CD4-positive, alpha-beta T cell (primary cell): Measurements from ENCODE around the gene SEPTIN8. TPM values are rescaled to one million over a fixed set of nuclear protein-coding genes. Genes with fewer than 3 reads are reported as not detected.

ENCODE experiments used
- ATAC-seq: fragments of 200-7000 bp; cut with Tn5 transposase; one replicate; pipeline ENCODE4 v1.10.0; 2022; ENCODE audit warnings: mild to moderate bottlenecking; ENCODE audit not compliant: poor library complexity
- CTCF ChIA-PET: fragments of 350-600 bp; sonication (Branson Sonifier 250); formaldehyde crosslinking; loops from one replicate; lab custom pipeline; 2021; ENCODE audit warnings: antibody characterized with exemption, inconsistent platforms; lab: Charles Lee
- POLR2A ChIA-PET: fragments of 350-600 bp; sonication (Branson Sonifier 250); formaldehyde crosslinking; loops from one replicate; lab custom pipeline; 2021; ENCODE audit warnings: antibody characterized with exemption, inconsistent platforms; lab: Charles Lee
- DNase-seq, 14 experiments: peaks; one replicate each; pipeline ENCODE4 v3.0.0-alpha.2; 2013 to 2020; ENCODE audit warnings: mixed read lengths in 2 of 14
- H3K27ac ChIP-seq, 2 donors: one replicate each; pipeline versions ENCODE4 v1.5.1 to v1.7.0; 2013; ENCODE audit warnings: low read length in 2 of 2, low read depth in 1 of 2, mild to moderate bottlenecking in 1 of 2
- H3K27me3 ChIP-seq, 2 experiments: 1 replicate in 1 of 2; 2 replicates in 1 of 2; pipeline versions ENCODE4 v1.6.1 to v1.7.0; 2013; ENCODE audit warnings: low read length in 2 of 2, control low read depth in 1 of 2, mild to moderate bottlenecking in 1 of 2, moderate library complexity in 1 of 2; ENCODE audit not compliant: insufficient read depth in 2 of 2, control insufficient read depth in 1 of 2
- H3K36me3 ChIP-seq: one replicate; pipeline ENCODE4 v1.6.1; 2013; ENCODE audit warnings: low read length, control low read depth; ENCODE audit not compliant: insufficient read depth
- H3K4me1 ChIP-seq: one replicate; pipeline ENCODE4 v1.6.1; 2013; ENCODE audit warnings: low read length, control low read depth; ENCODE audit not compliant: insufficient read depth
- H3K4me3 ChIP-seq: one replicate; pipeline ENCODE4 v1.5.1; 2013; ENCODE audit warnings: mild to moderate bottlenecking, low read length, moderate library complexity
- H3K9me3 ChIP-seq, 2 experiments: 1 replicate in 1 of 2; 2 replicates in 1 of 2; pipeline versions ENCODE4 v1.6.1 to v1.7.0; 2013; ENCODE audit warnings: low read length in 2 of 2, mild to moderate bottlenecking in 2 of 2, control low read depth in 1 of 2, moderate library complexity in 1 of 2; ENCODE audit not compliant: control insufficient read depth in 1 of 2, insufficient read depth in 1 of 2
- H3K27ac Mint-ChIP-seq: one replicate; pipeline ENCODE4 v1.8.0; 2020; ENCODE audit warnings: mixed read lengths
- H3K27me3 Mint-ChIP-seq: one replicate; pipeline ENCODE4 v1.8.0; 2021; ENCODE audit warnings: mixed read lengths
- H3K36me3 Mint-ChIP-seq: one replicate; pipeline ENCODE4 v1.8.0; 2021; ENCODE audit warnings: low read depth, mixed read lengths
- H3K4me1 Mint-ChIP-seq: one replicate; pipeline ENCODE4 v1.8.0; 2021; ENCODE audit warnings: low read depth, mixed read lengths
- H3K4me3 Mint-ChIP-seq: one replicate; pipeline ENCODE4 v1.8.0; 2020; ENCODE audit warnings: mild to moderate bottlenecking, mixed read lengths
- H3K9me3 Mint-ChIP-seq: one replicate; pipeline ENCODE4 v1.8.0; 2020; ENCODE audit warnings: mixed read lengths
- intact Hi-C, 2 experiments: fragments of 100-400 bp; cut with DNase I in 1 of 2; cut with micrococcal nuclease in 1 of 2; formaldehyde crosslinking; loops; one replicate each; pipeline versions ENCODE4 v1.15.1 to v1.9.0; 2023 to 2025; cut with DNase I, micrococcal nuclease
- total RNA-seq, 174 experiments: library from RNA in 2 of 174; stranded (reverse) in 2 of 174; gene quantifications; one replicate each; pipeline ENCODE4 v1.2.3 and lab custom pipeline; 2021 to 2026
- TF ChIP-seq, protein P1 (sequence below): fragments of 200-600 bp; IDR thresholded peaks from one replicate; pipeline ENCODE4 v1.8.0; 2022; ENCODE audit warnings: antibody characterized with exemption, mild to moderate bottlenecking

SEPTIN8 gene
- total RNA-seq, 2 experiments from 2014 or later: 4.4 to 5.3 TPM

DNA sequence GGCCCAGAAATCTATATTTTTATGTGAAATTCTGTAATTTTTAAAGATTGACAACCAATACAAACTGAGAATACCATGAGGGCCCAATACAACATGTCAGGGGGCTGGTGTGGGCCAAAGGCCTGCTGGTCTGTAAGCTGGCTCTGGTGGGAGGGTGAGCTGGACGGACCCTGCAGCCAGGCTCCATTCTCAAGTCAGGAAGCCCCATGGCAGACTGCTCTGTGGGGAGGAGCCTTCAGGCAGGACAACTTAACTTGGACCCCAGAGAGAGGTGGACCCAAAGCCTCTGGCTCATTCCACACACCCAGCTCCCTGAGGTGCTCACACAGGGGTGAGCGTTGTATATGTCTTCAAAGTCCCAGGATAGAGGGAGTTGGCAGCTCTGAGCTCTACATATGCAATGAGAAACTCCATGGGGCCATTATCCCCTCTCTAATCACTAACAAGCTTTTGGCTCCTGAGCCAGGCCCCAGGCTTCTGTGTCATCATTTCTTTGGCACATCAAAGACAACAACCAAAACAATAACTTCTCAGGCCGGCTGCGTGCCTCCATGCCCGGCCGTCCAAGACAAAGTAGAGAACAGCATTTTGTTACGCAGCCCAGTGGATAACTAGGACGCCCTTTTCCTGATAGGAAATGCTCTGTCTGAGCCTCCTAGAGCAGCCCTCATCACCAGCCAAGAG lies 6.4 kb downstream of the SEPTIN8 start:
- Mint-ChIP-seq H3K4me1 (no peaks in the 10 kb centered on the region), H3K27me3 (peaks cover 5% of the 10 kb centered on the region), H3K4me3 (no peak overlapping the region), H3K36me3 (no peaks in the 10 kb centered on the region), H3K27ac (no peak overlapping the region), H3K9me3 (no peaks in the 10 kb centered on the region)
- no peak for DNase-seq
- TF ChIP-seq, protein P1, sequence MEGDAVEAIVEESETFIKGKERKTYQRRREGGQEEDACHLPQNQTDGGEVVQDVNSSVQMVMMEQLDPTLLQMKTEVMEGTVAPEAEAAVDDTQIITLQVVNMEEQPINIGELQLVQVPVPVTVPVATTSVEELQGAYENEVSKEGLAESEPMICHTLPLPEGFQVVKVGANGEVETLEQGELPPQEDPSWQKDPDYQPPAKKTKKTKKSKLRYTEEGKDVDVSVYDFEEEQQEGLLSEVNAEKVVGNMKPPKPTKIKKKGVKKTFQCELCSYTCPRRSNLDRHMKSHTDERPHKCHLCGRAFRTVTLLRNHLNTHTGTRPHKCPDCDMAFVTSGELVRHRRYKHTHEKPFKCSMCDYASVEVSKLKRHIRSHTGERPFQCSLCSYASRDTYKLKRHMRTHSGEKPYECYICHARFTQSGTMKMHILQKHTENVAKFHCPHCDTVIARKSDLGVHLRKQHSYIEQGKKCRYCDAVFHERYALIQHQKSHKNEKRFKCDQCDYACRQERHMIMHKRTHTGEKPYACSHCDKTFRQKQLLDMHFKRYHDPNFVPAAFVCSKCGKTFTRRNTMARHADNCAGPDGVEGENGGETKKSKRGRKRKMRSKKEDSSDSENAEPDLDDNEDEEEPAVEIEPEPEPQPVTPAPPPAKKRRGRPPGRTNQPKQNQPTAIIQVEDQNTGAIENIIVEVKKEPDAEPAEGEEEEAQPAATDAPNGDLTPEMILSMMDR: no peak
- H3K4me1 ChIP-seq: peaks cover 3% of the 10 kb centered on the region
- no peak overlapping the region for H3K4me3 ChIP-seq
- H3K9me3 ChIP-seq: no peaks in the 10 kb centered on the region
- intact Hi-C loops: no loop called here
- no peaks in the 10 kb centered on the region for H3K36me3 ChIP-seq
- no peaks in the 10 kb centered on the region for H3K27me3 ChIP-seq
- no peak overlapping the region for H3K27ac ChIP-seq
- CTCF ChIA-PET: interaction anchor here (1.1 kb wide), 1 partner anchor 15 kb away, joined by 3 read pairs; no protein-coding TSS in a partner anchor
- POLR2A ChIA-PET: no interaction called here
- no peak for ATAC-seq

DNA sequence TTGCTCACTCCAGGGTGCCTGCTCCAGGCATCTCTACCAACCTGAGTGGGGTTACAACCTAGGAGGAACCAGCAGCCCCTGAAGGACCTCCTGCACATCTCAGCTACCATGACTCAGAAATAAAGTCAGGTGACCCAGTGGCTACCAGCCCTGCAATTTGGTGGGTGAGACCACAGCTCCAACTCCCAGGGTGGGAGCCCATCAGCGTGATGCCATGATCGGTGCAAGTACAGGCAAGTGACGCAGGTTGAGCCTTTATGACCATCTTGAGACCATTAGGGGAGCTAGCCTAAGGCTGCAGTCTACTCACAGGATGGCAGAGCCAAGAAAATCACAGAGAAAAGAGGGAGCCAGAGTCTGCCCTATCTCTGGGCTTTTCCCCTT lies 8.6 kb downstream of the SEPTIN8 start:
- DNase-seq (no peak), ATAC-seq (no peak)
- no peak overlapping the region for H3K4me3 Mint-ChIP-seq

DNA sequence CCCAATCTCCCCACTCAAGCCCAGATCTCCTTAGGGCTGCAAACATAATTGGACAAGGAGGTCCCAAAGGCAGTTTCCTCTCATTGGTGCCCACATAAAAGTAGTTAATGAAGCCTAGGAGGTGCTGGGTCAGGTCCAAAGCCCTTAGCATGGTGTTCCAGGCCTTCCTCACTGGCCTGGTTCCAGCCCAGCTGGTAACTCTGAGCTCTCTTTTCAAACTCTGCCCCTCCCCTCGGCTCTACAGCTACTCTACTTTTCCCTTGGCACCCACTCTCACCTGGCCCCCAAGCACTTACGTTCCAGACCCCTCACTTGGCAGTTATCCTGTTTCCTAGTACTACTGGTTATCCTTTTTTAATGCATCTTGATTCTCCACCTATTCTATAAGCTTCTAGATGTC lies 9.9 kb downstream of the SEPTIN8 start:
- Histone ChIP-seq H3K36me3 (peaks cover 3% of the 10 kb centered on the region), H3K4me3 (no peak overlapping the region), H3K27ac (no peak overlapping the region), H3K4me1 (no peaks in the 10 kb centered on the region), H3K9me3 (no peaks in the 10 kb centered on the region), H3K27me3 (no peaks in the 10 kb centered on the region)
- ATAC-seq: no peak
- ChIA-PET POLR2A (no interaction called here), CTCF (interaction anchor here (1.1 kb wide), 1 partner anchor 25 kb away, joined by 4 read pairs; no protein-coding TSS in a partner anchor)
- no peaks in the 10 kb centered on the region for H3K27me3 Mint-ChIP-seq
- H3K27ac Mint-ChIP-seq: no peak overlapping the region
- no peaks in the 10 kb centered on the region for H3K9me3 Mint-ChIP-seq
- intact Hi-C loops: no loop called here
- no peak for DNase-seq
- no peaks in the 10 kb centered on the region for H3K4me1 Mint-ChIP-seq
- TF ChIP-seq, protein P1: no peak
- no peak overlapping the region for H3K4me3 Mint-ChIP-seq
- H3K36me3 Mint-ChIP-seq: no peaks in the 10 kb centered on the region

More for the DNA sequence above, 8.6 kb downstream of the SEPTIN8 start:
- Histone ChIP-seq H3K9me3 (no peaks in the 10 kb centered on the region), H3K27me3 (no peaks in the 10 kb centered on the region), H3K27ac (no peak overlapping the region), H3K4me3 (no peak overlapping the region), H3K36me3 (peaks cover 3% of the 10 kb centered on the region), H3K4me1 (no peaks in the 10 kb centered on the region)
- Mint-ChIP-seq H3K36me3 (no peaks in the 10 kb centered on the region), H3K27me3 (no peaks in the 10 kb centered on the region), H3K9me3 (no peaks in the 10 kb centered on the region), H3K27ac (no peak overlapping the region), H3K4me1 (no peaks in the 10 kb centered on the region)
- POLR2A ChIA-PET: no interaction called here
- intact Hi-C loops: no loop called here
- TF ChIP-seq, protein P1: no peak
- CTCF ChIA-PET: no interaction called here
